Measurements from ENCODE around the gene KSR1.

KSR1 gene

DNA sequence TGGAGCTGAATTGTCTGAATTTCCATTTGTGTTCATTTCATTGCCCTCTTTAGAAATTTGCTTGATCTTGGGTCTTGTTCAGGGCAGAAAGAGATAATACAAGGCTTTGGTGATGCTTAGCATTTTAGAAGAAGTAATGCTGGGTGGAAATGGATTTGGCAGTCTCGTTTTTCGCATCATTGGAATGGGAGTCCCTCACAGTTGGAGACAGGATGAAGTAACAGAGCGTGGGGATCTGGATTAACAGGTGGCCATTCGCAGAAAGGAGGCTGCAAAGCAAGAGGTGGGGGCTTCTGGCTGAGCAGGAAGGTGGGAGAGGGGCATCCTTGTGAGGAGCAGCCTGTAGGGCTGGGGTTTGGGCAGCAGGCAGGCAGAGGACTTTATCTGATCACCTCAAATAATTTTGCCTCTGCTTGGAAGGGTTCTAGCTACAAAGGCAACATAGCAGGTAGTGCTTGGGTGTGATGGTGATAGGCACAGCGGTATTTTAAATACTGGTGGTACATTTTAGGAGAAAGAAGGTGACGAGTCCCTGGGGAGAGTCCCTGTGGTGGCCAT lies 17.0 kb downstream of the KSR1 start:
- TF ChIP-seq, protein P1, sequence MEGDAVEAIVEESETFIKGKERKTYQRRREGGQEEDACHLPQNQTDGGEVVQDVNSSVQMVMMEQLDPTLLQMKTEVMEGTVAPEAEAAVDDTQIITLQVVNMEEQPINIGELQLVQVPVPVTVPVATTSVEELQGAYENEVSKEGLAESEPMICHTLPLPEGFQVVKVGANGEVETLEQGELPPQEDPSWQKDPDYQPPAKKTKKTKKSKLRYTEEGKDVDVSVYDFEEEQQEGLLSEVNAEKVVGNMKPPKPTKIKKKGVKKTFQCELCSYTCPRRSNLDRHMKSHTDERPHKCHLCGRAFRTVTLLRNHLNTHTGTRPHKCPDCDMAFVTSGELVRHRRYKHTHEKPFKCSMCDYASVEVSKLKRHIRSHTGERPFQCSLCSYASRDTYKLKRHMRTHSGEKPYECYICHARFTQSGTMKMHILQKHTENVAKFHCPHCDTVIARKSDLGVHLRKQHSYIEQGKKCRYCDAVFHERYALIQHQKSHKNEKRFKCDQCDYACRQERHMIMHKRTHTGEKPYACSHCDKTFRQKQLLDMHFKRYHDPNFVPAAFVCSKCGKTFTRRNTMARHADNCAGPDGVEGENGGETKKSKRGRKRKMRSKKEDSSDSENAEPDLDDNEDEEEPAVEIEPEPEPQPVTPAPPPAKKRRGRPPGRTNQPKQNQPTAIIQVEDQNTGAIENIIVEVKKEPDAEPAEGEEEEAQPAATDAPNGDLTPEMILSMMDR (conservative IDR thresholded peaks at IDR 0.05) = no peak
- no peak for TF ChIP-seq ZFX (IDR thresholded peaks at IDR 0.05)
- H3K27ac ChIP-seq = no peak overlapping the region

DNA sequence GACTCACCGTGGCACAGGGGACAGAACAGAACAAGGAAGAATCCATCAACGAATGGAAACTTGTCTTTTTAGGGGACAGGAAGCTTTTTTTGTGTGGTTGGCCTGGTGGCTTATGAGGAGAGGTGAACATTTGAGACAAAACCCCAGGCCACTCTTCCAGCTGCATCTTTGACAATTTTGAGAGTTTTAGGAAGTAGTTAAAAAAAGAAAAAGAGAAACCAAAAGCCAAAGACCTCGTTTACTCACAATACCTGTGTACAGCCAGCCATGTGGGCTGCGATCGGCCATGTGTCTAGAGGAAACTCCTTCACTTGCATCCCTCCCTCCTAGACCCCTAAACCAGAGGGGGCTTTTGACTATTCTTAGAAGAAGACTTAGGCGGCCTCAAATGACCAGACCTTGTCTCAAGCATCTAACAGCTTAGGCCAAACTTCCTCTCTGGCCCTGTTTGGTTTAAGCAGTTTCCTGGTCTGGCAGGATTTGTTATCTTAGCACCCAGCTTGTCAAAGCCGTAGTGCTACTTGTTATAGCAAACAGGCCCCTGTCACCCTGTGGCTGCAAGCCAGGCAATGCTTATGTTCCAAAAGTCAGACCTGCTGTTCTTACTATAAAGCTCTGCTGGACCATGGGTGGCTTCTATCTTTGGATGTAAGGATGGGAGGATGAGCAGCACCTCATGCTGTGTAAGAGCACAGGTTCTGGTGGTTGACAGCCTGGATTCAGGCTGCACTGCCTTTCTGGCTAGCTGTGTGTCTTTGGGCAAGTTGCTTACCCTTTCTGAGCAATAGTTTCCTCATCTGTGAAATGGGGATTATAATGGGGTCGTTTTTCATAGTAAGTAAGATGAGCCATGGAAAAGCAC lies 17.7 kb downstream of the KSR1 start:
- TF ChIP-seq, protein P1 (conservative IDR thresholded peaks at IDR 0.05) = no peak
- TF ChIP-seq ZFX (IDR thresholded peaks at IDR 0.05) = no peak
- H3K27ac ChIP-seq = no peak overlapping the region

DNA sequence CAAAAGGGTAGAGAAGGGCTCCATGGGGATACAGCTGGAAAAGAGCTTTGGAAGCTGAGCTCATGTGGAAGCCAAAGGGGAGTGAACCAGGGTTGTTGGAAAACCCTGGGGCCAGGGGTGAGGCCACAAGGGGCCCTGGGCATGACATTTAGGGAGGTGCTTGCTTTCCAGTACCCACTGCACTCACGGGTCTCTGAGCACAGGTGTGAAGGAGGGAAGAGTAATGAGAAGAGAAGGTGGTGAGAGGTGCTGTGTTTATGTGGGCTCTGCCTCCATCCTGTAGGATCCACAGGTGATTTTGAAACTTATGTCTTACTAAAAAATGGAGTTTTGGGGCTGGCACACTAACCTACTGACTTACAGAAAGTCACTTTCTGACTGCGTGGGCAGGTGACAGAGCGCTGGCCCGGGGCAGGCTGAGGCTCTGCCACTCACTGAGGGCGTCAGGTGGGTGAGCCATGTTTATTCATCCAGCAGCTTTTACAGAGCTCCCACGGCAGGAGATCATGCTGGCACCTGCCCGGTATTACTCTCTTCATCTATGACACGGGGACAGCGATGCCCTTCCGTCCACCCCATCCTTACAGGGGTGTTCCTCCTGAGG lies 18.9 kb downstream of the KSR1 start:
- no peak for TF ChIP-seq ZFX (IDR thresholded peaks at IDR 0.05)
- TF ChIP-seq, protein P1 (conservative IDR thresholded peaks at IDR 0.05) = no peak
- no peak overlapping the region for H3K27ac ChIP-seq

DNA sequence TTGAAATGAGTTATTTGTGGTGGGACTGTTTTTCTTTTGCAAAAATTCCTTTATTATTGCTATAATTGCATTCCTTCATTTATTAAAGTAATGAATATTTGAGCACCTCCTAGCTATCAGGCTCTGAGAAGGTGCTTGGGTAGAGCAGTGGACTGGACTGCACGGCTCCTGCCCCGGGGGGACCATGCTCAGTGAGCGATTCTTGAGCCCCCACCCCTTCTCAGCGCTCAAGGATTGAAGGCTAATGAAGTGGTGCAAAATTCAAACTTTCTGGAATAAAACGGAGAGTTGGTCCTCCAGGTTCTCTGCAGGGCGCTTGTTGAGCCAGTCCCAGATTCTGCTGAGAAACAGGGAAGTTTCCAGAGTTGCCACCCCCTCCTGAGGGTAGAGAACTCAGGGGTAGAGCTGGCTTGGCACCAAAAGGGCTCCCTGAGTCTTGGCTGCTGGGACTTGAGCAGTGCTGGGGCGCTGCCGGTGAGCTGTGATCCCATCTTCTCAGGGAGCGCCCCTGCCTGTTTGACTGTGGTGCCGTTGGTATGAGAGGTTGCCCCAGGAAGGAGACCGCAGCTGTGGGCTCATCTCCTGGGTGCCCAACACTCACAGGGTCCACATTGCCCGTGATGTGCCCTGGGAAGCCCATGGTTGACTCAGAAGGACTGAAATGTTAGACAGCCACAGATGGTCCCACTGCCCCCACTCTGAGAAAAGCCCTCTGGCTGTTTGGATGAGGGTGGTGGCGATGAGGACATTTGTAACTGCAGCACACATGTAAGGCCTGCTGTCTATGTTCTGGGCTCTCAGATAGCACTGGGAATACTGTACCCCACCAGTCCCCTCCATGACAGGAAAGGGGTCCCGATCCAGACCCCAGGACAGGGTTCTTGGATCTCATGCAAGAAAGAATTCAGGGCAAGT lies 20.0 kb downstream of the KSR1 start:
- TF ChIP-seq, protein P1 (conservative IDR thresholded peaks at IDR 0.05) = no peak
- no peak for TF ChIP-seq ZFX (IDR thresholded peaks at IDR 0.05)
- no peak overlapping the region for H3K27ac ChIP-seq

DNA sequence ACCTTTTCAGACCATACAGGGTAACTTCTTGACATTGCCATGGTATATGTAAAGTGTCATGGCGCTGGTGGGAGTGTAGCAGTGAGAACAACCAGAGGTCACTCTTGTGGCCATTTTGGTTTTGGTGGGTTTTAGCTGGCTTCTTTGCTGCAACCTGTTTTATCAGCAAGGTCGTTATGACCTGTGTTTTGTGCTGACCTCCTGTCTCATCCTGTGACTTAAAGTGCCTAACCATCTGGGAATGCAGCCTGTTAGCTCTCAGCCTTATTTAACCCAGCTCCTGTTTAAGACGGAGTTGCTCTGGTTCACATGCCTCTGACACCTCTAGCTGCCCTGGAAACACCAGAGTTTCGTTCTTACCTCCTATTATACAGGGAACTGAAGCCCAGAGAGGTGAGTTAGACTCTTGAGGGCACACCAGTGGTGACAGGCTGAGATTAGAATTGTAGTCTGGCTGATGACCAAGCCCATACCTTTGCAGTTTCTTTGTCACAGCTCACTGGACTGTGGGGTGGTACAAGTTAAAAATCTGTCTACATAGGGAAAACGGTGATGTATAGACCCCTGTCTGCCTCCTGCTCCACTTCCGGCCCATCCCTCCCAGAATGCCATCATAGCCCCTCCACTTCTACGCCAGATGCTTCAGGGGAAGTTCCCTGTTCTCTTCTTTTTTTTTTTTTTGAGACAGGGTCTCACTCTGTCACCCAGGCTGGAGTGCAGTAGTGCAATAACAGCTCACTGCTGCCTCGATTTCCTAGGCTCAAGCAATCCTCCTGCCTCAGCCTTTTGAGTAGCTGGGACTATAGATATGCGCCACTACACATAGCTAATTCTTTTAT lies 21.0 kb downstream of the KSR1 start:
- TF ChIP-seq, protein P1 (conservative IDR thresholded peaks at IDR 0.05) = no peak
- TF ChIP-seq ZFX (IDR thresholded peaks at IDR 0.05) = no peak
- no peak overlapping the region for H3K27ac ChIP-seq

DNA sequence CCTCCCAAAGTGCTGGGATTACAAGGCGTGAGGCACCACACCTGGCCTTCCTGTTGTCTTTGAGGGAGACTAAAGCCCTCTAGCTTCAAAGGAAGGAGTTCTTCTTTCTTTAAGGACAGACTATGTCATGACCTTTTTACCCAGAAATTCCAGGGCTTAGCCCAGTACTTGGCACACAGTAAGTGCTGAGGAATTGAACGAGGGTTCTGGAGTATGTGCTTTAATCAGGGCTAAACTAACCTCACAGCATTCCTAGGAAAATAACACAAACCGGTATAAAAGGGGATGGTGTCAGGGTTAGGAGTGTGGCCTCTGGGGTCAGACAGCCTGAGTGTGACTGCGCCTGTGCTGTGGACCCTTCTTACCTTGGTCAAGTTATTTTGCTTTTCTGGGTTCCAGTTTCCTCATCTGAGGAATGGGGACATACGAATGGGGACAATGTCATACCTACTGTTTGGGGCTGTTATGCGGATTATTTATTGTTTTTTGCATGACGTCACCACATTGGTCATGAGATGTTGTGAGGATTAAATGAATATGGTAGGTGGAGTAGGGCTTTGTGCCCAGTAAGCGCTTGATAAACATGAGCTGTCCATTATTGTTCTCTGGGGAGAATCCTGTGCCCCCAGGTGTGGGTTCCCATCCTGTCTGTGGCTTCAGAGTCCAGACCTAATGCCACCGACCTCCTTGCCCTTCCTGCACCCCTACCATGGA lies 21.9 kb downstream of the KSR1 start:
- no peak overlapping the region for H3K27ac ChIP-seq

More for the DNA sequence above, 21.9 kb downstream of the KSR1 start:
- TF ChIP-seq ZFX (IDR thresholded peaks at IDR 0.05) = no peak
- TF ChIP-seq, protein P1 (conservative IDR thresholded peaks at IDR 0.05) = no peak
